HepG2 (cell line): ENCODE results near the gene FGGY. TPM values are rescaled to one million over a fixed set of nuclear protein-coding genes. Genes with fewer than 3 reads are reported as not detected.
A peak's percentile ranks its signal among the peaks of the same experiment; 100 is the strongest.

Source experiments
- ARHGAP35 ChIP-seq: sonication (generic); formaldehyde crosslinking; IDR thresholded peaks from 2 replicates; pipeline ENCODE4 v1.9.0; 2022; ENCODE audit warnings: mild to moderate bottlenecking, inconsistent platforms, moderate library complexity, missing genetic modification reagents, borderline replicate concordance
- ATF4 ChIP-seq, 2 experiments: fragments of 450-650 bp in 1 of 2; sonication (generic) in 1 of 2; formaldehyde crosslinking; IDR thresholded peaks; 2 replicates each; pipeline versions ENCODE4 v1.5.0 to v1.8.0; 2020 to 2022; ENCODE audit warnings: mild to moderate bottlenecking in 1 of 2, missing genetic modification reagents in 1 of 2
- BCL6 ChIP-seq: IDR thresholded peaks from 2 replicates; pipeline ENCODE4 v1.6.1; 2016; ENCODE audit warnings: missing genetic modification reagents, missing compliant biosample characterization
- DMAP1 ChIP-seq: IDR thresholded peaks from 2 replicates; pipeline ENCODE4 v1.6.1; 2016
- ELF3 ChIP-seq: IDR thresholded peaks from 2 replicates; pipeline ENCODE4 v1.6.1; 2016; ENCODE audit warnings: missing genetic modification reagents, missing compliant biosample characterization
- FOXM1 ChIP-seq: sonication (generic); formaldehyde crosslinking; IDR thresholded peaks from 2 replicates; pipeline ENCODE4 v1.5.0; 2020; ENCODE audit warnings: missing genetic modification reagents
- HHEX ChIP-seq: IDR thresholded peaks from 2 replicates; pipeline ENCODE4 v1.6.1; 2016; ENCODE audit warnings: control low read depth
- HOXA9 ChIP-seq: sonication (generic); formaldehyde crosslinking; IDR thresholded peaks from 2 replicates; pipeline ENCODE4 v1.8.1; 2022; ENCODE audit warnings: missing genetic modification reagents, mild to moderate bottlenecking, moderate library complexity, borderline replicate concordance
- JARID2 ChIP-seq: sonication (generic); formaldehyde crosslinking; IDR thresholded peaks from 2 replicates; pipeline ENCODE4 v1.8.1; 2023; ENCODE audit warnings: missing genetic modification reagents, inconsistent platforms; ENCODE audit not compliant: insufficient replicate concordance
- JDP2 ChIP-seq: sonication (generic); formaldehyde crosslinking; IDR thresholded peaks from 2 replicates; pipeline ENCODE4 v1.8.1; 2022; ENCODE audit warnings: missing genetic modification reagents, borderline replicate concordance
- KAT7 ChIP-seq: IDR thresholded peaks from 2 replicates; pipeline ENCODE4 v1.6.1; 2018; ENCODE audit warnings: borderline replicate concordance, missing compliant biosample characterization
- KLF9 ChIP-seq: IDR thresholded peaks from 2 replicates; pipeline ENCODE4 v1.6.1; 2016; ENCODE audit warnings: low read depth
- MAX ChIP-seq: IDR thresholded peaks from 2 replicates; pipeline ENCODE4 v1.6.1; 2012; ENCODE audit warnings: inconsistent platforms
- NFATC3 ChIP-seq: sonication (generic); formaldehyde crosslinking; IDR thresholded peaks from 2 replicates; pipeline ENCODE4 v1.5.1; 2020; ENCODE audit warnings: mild to moderate bottlenecking, missing genetic modification reagents
- PRDM15 ChIP-seq: sonication (generic); formaldehyde crosslinking; IDR thresholded peaks from 2 replicates; pipeline ENCODE4 v1.4.0; 2020; ENCODE audit warnings: missing genetic modification reagents
- SOX13 ChIP-seq, 3 experiments: fragments of 450-650 bp in 1 of 3; sonication (generic) in 1 of 3; formaldehyde crosslinking in 1 of 3; IDR thresholded peaks in 2 of 3; conservative IDR thresholded peaks in 1 of 3; 2 replicates each; pipeline versions ENCODE4 v1.5.0 to v1.6.1; 2016 to 2020; ENCODE audit warnings: antibody characterized with exemption in 1 of 3, mild to moderate bottlenecking in 1 of 3, missing compliant biosample characterization in 1 of 3, missing genetic modification reagents in 1 of 3, moderate library complexity in 1 of 3
- ZFP1 ChIP-seq: IDR thresholded peaks from 2 replicates; pipeline ENCODE4 v1.6.1; 2016
- ZFYVE20 ChIP-seq: sonication (generic); formaldehyde crosslinking; IDR thresholded peaks from 2 replicates; pipeline ENCODE4 v1.8.0; 2023; ENCODE audit warnings: low read depth, mild to moderate bottlenecking, moderate library complexity, missing genetic modification reagents, borderline replicate concordance
- ZNF160 ChIP-seq: sonication (generic); formaldehyde crosslinking; IDR thresholded peaks from 2 replicates; pipeline ENCODE4 v1.8.0; 2022; ENCODE audit warnings: mild to moderate bottlenecking, inconsistent platforms, missing genetic modification reagents
- ZNF180 ChIP-seq: sonication (generic); formaldehyde crosslinking; IDR thresholded peaks from 2 replicates; pipeline ENCODE4 v1.4.0; 2020; ENCODE audit warnings: low read depth, missing genetic modification reagents, borderline replicate concordance
- ZNF24 ChIP-seq: fragments of 450-650 bp; IDR thresholded peaks from 2 replicates; pipeline ENCODE4 v1.6.1; 2017; ENCODE audit warnings: antibody characterized with exemption, mild to moderate bottlenecking
- ZNF484 ChIP-seq: sonication (generic); formaldehyde crosslinking; IDR thresholded peaks from 2 replicates; pipeline ENCODE4 v1.5.1; 2020; ENCODE audit warnings: mild to moderate bottlenecking, low read depth, missing genetic modification reagents, borderline replicate concordance
- ZNF629 ChIP-seq: sonication (generic); formaldehyde crosslinking; conservative IDR thresholded peaks from 2 replicates; pipeline ENCODE4 v1.5.0; 2020; ENCODE audit warnings: missing genetic modification reagents
- ZNF816 ChIP-seq: sonication (generic); formaldehyde crosslinking; IDR thresholded peaks from 2 replicates; pipeline ENCODE4 v1.8.0; 2022; ENCODE audit warnings: missing genetic modification reagents, mild to moderate bottlenecking, borderline replicate concordance
- ZSCAN21 ChIP-seq: sonication (generic); formaldehyde crosslinking; IDR thresholded peaks from 2 replicates; pipeline ENCODE4 v1.8.0; 2022; ENCODE audit warnings: mild to moderate bottlenecking, missing genetic modification reagents, moderate library complexity, borderline replicate concordance
- polyA plus RNA-seq, 8 experiments: library from polyadenylated mRNA; depleted of rRNA in 3 of 8; stranded (reverse) in 7 of 8; unstranded in 1 of 8; fragments of >200 nt; fragmentation: Illumina TruSeq in 4 of 8; extraction: Trizol in 4 of 8; gene quantifications; 2 replicates each; pipeline versions ENCODE4 v1.2.1 to v1.2.3, GENCODE V29; 2011 to 2016; ENCODE audit warnings: low read depth in 4 of 8, missing spikeins in 1 of 8, mixed read lengths in 1 of 8; ENCODE audit not compliant: insufficient read depth in 1 of 8
- total RNA-seq, 5 experiments: library from RNA; depleted of rRNA; stranded (reverse); fragments of >200 nt; fragmentation: Illumina TruSeq; extraction: Trizol; gene quantifications; 2 replicates each; pipeline ENCODE4 v1.2.3, GENCODE V29; 2016; ENCODE audit warnings: low read depth in 1 of 5
- TF ChIP-seq, protein P1 (sequence below): IDR thresholded peaks from 2 replicates; pipeline ENCODE4 v1.6.1; 2016; ENCODE audit warnings: low read depth

Gene FGGY
- total and polyA plus RNA-seq, 2 of the 13 experiments (the other 11 are each of a cell fraction or from before 2014, with no cell fraction given) = 15.7 to 27.5 TPM

GRCh38 chr1:59346429-59346828 lies 49.5 kb downstream of the FGGY start (continued):
- no peak for TF ChIP-seq MAX
- TF ChIP-seq SOX13 (IDR thresholded peaks at IDR 0.05) = 0 out of 2 replicates have a peak, but pooled peaks have one; percentile 31
- TF ChIP-seq SOX13 (CRISPR knock-in tag; conservative IDR thresholded peaks at IDR 0.05 in 1 of 2, IDR thresholded peaks at IDR 0.05 in 1 of 2) = peak in 1 of 2 experiments; percentile 78; a peak in 1 of 4 replicates
- no peak for TF ChIP-seq FOXM1 (CRISPR knock-in tag)
- no peak for TF ChIP-seq ARHGAP35 (CRISPR knock-in tag)
- TF ChIP-seq ZNF180 (CRISPR knock-in tag) = no peak
- TF ChIP-seq ATF4 (CRISPR knock-in tag; IDR thresholded peaks at IDR 0.05) = no peak
- no peak for TF ChIP-seq JARID2 (CRISPR knock-in tag)
- TF ChIP-seq, protein P1, sequence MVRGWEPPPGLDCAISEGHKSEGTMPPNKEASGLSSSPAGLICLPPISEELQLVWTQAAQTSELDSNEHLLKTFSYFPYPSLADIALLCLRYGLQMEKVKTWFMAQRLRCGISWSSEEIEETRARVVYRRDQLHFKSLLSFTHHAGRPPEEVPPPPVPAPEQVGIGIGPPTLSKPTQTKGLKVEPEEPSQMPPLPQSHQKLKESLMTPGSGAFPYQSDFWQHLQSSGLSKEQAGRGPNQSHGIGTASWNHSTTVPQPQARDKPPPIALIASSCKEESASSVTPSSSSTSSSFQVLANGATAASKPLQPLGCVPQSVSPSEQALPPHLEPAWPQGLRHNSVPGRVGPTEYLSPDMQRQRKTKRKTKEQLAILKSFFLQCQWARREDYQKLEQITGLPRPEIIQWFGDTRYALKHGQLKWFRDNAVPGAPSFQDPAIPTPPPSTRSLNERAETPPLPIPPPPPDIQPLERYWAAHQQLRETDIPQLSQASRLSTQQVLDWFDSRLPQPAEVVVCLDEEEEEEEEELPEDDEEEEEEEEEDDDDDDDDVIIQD (CRISPR knock-in tag) = peak; percentile 30; the same call in 1 of the 2 replicates
- no peak for TF ChIP-seq ZFYVE20 (CRISPR knock-in tag)
- no peak for TF ChIP-seq ZSCAN21 (CRISPR knock-in tag)
- TF ChIP-seq ZNF816 (CRISPR knock-in tag) = no peak
- TF ChIP-seq HOXA9 (CRISPR knock-in tag) = no peak
- no peak for TF ChIP-seq ZNF160
- peak; percentile 55 for TF ChIP-seq ZNF629
- no peak for TF ChIP-seq KAT7 (CRISPR knock-in tag)
- TF ChIP-seq ELF3 (CRISPR knock-in tag) = peak; percentile 59
- TF ChIP-seq ZNF24 = no peak
- peak; percentile 96 for TF ChIP-seq HHEX (CRISPR knock-in tag)
- no peak for TF ChIP-seq PRDM15
- TF ChIP-seq ZNF484 (CRISPR knock-in tag) = no peak
- TF ChIP-seq KLF9 (CRISPR knock-in tag) = no peak
- no peak for TF ChIP-seq ZFP1 (CRISPR knock-in tag)
- no peak for TF ChIP-seq DMAP1 (CRISPR knock-in tag)
- no peak for TF ChIP-seq JDP2 (CRISPR knock-in tag)
- peak; percentile 71 for TF ChIP-seq BCL6 (CRISPR knock-in tag)
- TF ChIP-seq NFATC3 = no peak
